GM12891 (cell line): ENCODE results near the gene RNF157.

Experiments used
- PAX5 ChIP-seq: IDR thresholded peaks from 2 replicates; pipeline ENCODE4 v1.6.1; 2011; ENCODE audit warnings: low read length, moderate library complexity, mild to moderate bottlenecking; ENCODE audit not compliant: insufficient read depth, severe bottlenecking
- POLR2A ChIP-seq: IDR thresholded peaks from 2 replicates; pipeline ENCODE4 v1.6.1; 2011; ENCODE audit warnings: low read depth, low read length, control low read depth
- POLR2AphosphoS5 ChIP-seq: IDR thresholded peaks from 2 replicates; pipeline ENCODE4 v1.6.1; 2011; ENCODE audit warnings: low read depth, low read length, control low read depth
- POU2F2 ChIP-seq: IDR thresholded peaks from 2 replicates; pipeline ENCODE4 v1.6.1; 2011; ENCODE audit warnings: low read depth, mild to moderate bottlenecking, control low read depth, low read length, moderate library complexity
- SPI1 ChIP-seq: IDR thresholded peaks from 2 replicates; pipeline ENCODE4 v1.6.1; 2011; ENCODE audit warnings: low read depth, low read length, control low read depth
- TAF1 ChIP-seq: IDR thresholded peaks from 2 replicates; pipeline ENCODE4 v1.6.1; 2011; ENCODE audit warnings: low read depth, low read length, control low read depth

DNA sequence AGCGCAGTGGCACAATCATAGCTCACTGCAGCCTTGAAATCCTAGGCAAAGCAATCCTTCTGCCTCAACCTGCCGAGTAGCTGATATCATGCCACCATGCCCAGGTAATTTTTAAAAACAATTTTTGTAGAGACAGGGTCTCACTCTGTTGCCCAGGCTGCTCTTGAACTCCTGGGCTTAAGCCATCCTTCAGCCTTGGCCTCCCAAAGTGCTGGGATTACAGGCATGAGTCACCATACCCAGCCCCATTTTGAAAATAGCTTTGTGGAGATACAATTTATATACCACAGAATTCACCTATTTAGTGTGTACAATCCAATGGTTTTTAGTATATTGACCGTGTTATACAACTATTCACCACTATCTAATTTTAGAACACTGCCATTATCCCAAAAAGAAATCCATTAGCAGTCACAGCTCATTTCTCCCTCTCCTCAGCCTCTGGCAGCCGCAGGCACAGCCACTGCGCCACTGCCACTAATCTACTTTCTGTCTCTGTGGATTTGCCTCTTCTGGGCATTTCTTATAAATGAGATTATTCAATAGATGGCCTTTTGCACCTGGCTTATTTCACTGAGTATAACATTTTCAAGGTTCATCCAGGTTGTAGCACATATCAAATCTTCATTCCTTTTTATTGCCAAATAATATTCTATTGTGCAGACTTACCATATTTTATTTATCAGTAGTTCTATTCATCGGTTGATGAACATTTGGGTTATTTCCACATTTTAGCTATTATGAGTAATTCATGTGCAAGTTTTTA lies 6.5 kb downstream of the RNF157 start:
- TF ChIP-seq POLR2A (no peak), POLR2AphosphoS5 (no peak), TAF1 (no peak), PAX5 (no peak), POU2F2 (no peak), SPI1 (no peak)
